ENCODE results near the gene EPN1.

The EPN1 gene

DNA sequence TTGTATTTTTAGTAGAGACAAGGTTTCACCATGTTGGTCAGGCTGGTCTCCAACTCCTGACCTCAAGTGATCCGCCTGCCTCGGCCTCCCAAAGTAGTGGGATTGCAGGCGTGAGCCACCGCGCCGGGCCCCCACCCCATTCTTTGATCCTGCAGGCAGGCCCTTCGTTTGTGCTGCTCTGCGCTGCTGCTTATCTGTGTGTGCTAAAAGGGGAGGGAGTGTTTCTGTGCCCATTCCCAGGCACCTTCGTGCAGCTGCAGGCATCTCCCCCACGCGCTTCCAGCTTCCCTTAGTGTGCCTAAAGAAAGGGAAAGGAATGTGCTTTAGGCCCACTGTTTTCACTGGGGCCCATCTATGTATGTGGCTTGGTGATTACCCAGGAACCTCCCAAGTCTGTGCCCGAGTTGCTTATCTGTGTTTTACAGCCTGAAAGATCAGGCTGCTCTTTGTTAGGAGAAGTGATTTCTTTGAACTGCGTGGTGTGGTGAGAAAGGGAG, 27.2 kb downstream of the EPN1 start:
- in situ Hi-C loops (cut with MboI; ENCODE audit: low pct_unique_long_range_greater_than_20kb, low sequenced_read_pairs, unreplicated experiment) = no loop called here
- TF ChIP-seq CTCF (IDR thresholded peaks at IDR 0.05; ENCODE audit: extremely low read depth, insufficient read depth, missing control alignments) = no peak
- DNase-seq (ENCODE audit: low spot score) = peak; percentile 12

GRCh38 chr19:55703790-55704215, 28.8 kb downstream of the EPN1 start:
- DNase-seq (ENCODE audit: low spot score) = no peak
- TF ChIP-seq CTCF (IDR thresholded peaks at IDR 0.05; ENCODE audit: extremely low read depth, insufficient read depth, missing control alignments) = peak; percentile 76
- in situ Hi-C loops (cut with MboI; ENCODE audit: low pct_unique_long_range_greater_than_20kb, low sequenced_read_pairs, unreplicated experiment) = no loop called here

GRCh38 chr19:55704494-55705245, 29.6 kb downstream of the EPN1 start:
- no peak for DNase-seq (ENCODE audit: low spot score)
- in situ Hi-C loops (cut with MboI; ENCODE audit: low pct_unique_long_range_greater_than_20kb, low sequenced_read_pairs, unreplicated experiment) = no loop called here
- TF ChIP-seq CTCF (IDR thresholded peaks at IDR 0.05; ENCODE audit: extremely low read depth, insufficient read depth, missing control alignments) = peak; percentile 22

DNA sequence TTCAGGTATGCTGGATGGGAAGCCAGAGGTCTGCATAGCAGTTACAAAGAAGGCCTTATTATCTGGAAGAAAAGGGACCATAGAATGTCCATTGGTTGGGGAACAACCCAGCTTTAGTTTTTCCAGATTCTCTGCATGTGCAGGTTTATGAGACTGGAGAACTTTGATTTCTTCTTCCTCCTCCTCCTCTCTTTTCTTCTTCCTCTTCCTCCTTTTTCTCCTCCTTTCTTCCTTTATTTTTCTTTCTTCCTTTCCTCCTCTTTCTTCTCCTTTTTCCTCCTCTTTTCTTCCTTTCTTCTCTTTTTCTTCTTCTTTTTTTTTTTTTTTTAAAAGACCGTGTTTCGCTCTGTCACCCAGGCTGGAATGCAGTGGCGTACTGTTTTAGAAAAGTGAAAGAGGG, 30.9 kb downstream of the EPN1 start:
- no peak for TF ChIP-seq CTCF (IDR thresholded peaks at IDR 0.05; ENCODE audit: extremely low read depth, insufficient read depth, missing control alignments)
- in situ Hi-C loops (cut with MboI; ENCODE audit: low pct_unique_long_range_greater_than_20kb, low sequenced_read_pairs, unreplicated experiment) = no loop called here
- DNase-seq (ENCODE audit: low spot score) = no peak

DNA sequence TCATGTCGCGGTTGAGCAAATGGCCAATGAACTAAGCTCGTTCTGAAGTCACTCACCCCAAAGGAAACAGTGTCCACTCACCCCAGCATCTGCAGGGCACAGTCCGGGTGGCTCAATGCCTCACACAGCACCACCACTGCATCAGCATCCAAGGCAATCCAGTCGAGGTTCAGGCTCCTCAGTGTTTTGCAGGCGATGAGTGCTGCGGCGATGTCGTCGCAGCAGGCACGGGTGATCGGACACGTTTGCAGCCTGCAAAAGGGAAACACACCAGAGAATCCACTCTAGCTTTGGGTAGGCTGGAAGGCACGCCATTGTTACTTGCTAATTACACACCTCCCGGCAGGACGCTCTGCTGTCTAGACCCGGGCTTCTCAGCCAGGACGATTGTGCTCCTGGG, 36.7 kb downstream of the EPN1 start:
- no peak for TF ChIP-seq CTCF (IDR thresholded peaks at IDR 0.05; ENCODE audit: extremely low read depth, insufficient read depth, missing control alignments)
- in situ Hi-C loops (cut with MboI; ENCODE audit: low pct_unique_long_range_greater_than_20kb, low sequenced_read_pairs, unreplicated experiment) = no loop called here
- no peak for DNase-seq (ENCODE audit: low spot score)

- DNase-seq (ENCODE audit: low spot score) = no peak
- TF ChIP-seq CTCF (IDR thresholded peaks at IDR 0.05; ENCODE audit: extremely low read depth, insufficient read depth, missing control alignments) = no peak
- in situ Hi-C loops (cut with MboI; ENCODE audit: low pct_unique_long_range_greater_than_20kb, low sequenced_read_pairs, unreplicated experiment) = no loop called here
Observed at GRCh38 chr19:55712804-55713631, 38.0 kb downstream of the EPN1 start.

All from GM13977 (cell line).